NCI-H2196 treated with DMSO at 0.1 percent for 48 hours (cell line): ENCODE results near the gene CNN2.

Experiments used
- DNase-seq: peaks from one replicate; lab custom pipeline; 2025; ENCODE audit not compliant: unreplicated experiment; lab: John Stamatoyannopoulos, UW

Gene CNN2

DNA sequence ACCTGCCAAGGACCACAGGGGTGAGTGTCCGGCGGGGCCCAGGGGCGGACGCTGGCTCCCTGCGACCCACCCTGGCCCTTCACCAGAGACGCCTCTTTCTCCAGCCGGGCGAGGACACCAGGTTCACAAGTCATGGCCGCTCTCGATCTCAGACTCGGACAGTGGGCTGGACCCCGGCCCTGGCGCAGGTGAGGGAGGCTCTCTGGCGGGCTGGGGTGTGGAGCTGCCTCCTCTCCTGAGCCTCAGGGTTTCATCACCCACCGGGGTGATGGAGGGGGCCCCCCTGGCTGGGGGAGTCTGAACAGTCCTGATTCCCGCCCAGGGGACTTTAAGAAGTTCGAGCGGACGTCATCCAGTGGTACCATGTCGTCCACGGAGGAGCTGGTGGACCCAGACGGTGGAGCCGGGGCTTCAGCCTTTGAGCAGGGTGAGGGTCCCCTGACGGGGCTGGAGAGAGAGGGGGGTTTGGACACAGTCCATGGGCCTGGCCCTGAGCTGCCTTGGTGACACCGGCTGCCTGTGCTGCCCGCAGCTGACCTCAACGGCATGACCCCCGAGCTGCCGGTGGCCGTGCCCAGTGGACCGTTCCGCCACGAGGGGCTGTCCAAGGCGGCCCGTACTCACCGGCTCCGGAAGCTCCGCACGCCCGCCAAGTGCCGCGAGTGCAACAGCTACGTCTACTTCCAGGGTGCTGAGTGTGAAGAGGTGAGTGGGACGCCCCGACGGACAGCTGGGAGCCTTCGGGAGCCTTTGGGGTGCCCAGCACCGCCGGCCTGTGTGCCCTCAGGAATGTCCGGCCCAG is 54.2 kb downstream of the CNN2 start:
- no peak for DNase-seq

DNA sequence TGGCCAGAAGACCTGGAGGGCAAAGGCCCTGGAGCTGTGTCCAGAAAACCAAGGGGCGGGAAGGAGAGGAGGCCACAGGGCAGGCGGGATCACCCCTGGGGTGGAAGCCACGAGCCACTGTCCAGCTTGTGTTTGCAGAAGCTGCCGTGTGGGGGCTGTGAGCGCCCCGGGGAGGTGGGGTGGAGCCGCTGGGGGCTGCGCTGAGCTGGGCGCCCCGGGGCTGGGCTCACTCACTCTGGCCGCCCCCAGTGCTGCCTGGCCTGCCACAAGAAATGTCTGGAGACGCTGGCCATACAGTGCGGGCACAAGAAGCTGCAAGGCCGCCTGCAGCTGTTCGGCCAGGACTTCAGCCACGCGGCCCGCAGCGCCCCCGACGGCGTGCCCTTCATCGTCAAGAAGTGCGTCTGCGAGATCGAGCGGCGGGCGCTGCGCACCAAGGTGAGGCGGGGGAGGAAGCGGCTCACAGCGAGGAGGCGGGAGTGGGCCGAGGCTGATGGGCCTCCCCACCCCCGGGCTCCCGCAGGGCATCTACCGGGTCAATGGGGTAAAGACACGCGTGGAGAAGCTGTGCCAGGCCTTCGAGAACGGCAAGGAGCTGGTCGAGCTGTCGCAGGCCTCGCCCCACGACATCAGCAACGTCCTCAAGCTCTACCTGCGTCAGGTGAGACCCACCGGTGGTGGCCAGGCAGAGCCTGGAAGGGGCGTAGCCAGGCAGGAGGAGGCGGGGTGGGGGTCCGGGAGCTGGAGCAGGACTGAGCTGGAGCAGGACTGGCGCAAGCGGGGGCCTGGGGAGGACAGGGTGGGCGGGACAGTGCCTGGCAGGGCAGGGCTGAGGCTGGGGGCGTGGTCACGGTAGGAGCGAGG is 55.1 kb downstream of the CNN2 start:
- DNase-seq = no peak

DNA sequence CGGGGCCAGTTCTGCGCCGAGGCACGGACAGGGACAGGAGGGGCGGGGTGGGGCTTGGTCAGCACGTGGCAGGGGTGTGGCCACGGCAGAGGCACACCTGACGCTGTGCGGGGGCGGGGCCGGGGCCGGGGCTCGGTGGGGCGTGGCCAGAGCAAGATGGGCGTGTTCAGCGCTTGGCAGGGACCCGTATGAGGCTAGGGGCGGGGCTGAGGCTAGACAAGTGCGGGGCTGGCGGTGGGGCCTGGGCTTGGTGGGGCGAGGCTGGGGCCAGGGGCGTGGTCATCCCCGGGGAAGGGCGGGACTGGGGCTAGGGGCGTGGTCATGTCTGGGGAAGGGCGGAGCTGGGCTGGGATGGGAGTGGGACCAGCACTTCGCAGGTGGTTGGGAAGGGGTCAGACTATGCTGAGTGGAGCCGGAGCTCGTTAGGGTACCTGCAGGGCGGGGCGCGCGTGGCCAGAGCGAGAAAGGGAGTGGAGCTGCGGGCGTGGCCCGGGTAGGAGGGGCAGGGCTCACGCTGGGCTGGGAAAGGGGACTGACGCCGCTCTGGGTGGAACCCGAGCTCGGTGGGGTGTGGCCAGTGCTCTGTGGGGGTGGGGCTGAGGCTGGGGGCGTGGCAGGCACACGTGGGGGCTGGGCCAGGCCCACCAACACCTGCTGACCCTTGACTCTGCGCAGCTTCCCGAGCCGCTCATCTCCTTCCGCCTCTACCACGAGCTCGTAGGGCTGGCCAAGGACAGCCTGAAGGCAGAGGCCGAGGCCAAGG is 55.9 kb downstream of the CNN2 start:
- DNase-seq = peak; percentile 96

DNA sequence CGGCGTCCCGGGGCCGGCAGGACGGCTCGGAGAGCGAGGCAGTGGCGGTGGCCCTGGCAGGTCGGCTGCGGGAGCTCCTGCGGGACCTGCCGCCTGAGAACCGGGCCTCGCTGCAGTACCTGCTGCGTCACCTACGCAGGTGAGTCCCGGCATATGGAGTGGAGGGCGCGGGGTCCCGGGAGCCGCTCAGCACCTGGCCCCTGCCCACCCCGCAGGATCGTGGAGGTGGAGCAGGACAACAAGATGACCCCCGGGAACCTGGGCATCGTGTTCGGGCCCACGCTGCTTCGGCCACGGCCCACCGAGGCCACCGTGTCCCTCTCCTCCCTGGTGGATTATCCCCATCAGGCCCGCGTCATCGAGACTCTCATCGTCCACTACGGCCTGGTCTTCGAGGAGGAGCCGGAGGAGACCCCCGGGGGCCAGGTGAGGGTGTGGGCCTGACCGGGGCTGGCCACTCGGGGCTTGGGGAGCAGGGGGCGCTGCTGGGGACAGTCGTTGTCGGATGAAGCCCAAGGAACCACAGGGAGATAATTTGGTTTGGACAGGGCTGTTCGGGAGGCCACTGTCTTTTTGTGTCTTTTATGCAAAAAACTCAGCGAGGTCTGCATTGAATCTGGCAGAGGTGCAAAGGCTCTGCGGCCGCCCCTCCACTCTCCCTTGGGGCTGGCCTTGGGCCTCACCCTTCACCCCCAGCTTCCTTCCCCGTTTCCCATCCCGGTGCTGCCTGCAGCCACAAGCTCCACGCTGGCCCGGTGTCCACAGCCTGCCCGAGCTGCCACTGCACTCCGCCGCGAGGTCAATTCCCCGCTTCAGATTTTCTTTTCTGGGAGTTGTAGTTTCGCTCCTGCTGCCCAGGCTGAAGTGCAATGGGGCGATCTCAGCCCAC is 56.8 kb downstream of the CNN2 start:
- DNase-seq = no peak

GRCh38 chr19:1084024-1084868 is 57.8 kb downstream of the CNN2 start:
- no peak for DNase-seq

DNA sequence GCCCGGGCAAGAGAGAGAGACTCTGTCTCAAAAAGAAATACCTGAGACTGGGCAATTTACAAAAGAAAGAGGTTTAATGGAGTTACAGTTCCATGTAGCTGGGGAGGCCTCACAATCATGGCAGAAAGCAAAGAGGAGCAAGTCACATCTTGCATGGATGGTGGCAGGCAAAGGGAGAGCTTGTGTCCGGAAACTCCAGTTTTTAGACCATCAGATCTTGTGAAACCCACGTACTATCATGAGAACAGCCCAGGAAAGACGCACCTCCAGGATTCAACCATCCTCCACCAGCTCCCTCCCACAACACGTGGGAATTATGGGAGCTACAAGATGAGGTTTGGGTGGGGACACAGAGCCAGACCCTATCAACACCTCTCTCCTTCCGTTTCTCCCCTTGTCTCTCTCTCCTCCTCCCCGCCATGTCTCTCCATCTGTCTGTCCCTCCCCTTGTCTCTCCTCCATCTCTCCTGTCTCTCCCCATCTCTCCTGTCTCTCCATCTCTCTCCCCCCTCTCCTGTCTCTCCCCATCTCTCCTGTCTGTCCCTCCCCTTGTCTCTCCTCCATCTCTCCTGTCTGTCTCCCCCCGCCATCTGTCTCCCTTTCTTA is 58.7 kb downstream of the CNN2 start:
- DNase-seq = no peak

DNA sequence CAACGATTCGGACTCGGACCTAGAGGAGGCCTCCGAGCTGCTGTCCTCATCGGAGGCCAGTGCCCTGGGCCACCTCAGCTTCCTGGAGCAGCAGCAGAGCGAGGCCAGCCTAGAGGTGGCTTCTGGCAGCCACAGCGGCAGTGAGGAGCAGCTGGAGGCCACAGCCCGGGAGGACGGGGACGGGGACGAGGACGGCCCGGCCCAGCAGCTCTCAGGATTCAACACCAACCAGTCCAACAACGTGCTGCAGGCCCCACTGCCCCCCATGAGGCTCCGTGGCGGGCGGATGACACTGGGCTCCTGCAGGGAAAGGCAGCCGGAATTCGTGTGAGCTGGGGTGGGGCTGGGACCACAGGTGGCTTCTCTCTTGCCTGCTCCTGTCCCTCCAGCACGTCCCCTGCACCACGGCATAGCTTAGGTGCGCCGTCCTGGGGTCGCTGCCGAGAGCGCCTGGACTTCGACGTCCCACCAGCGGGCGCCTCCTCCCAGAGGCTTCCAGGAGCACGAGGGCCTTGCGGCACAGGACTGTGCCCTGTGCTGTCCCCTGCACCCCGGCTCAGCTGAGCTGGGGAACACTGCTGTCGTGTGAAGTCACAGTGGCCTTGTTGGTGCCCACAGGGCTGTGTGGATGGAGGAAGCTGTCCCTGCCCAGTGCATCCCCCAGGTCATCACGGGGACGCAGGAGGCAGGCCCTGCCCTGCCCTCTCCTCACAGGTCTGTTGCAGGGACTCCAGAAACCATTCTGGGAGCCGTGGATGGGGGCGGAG is 59.5 kb downstream of the CNN2 start:
- no peak for DNase-seq

DNA sequence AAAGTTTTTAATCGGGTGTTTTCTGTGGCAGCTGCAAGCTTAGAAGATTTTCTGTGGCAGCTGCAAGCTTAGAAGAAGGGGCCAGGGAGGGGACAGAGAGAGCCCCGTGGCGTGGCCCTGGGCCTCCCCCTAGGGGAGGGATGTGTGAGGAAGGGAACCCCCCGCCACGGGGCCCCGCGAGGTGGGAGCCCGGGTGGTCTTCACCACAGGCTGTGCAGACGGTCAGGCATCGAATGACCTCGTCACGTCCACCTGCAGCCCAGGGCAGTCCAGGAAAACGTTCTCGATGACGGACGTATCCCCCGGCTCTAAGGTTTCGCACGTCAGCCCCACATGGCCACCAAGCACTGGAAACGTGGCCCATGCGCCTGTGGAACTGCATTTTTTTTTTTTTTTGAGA is 60.2 kb downstream of the CNN2 start:
- no peak for DNase-seq

- DNase-seq = no peak
These were observed 61.5 kb downstream of the CNN2 start for GRCh38 chr19:1087813-1088415.

- DNase-seq = no peak
These were observed 62.1 kb downstream of the CNN2 start for GRCh38 chr19:1088416-1089010.
